Neuronal stem cell (in vitro differentiated cells): ENCODE data around the gene LARP4.

Experiments used
- DNase-seq: peaks from one replicate; pipeline ENCODE4 v3.0.0-alpha.2; 2013; ENCODE audit warnings: low spot score
- H2AFZ ChIP-seq: one replicate; pipeline ENCODE4 v1.6.1; 2013; ENCODE audit warnings: mild to moderate bottlenecking, low read length, inconsistent platforms
- H2AK5ac ChIP-seq: 2 replicates; pipeline ENCODE4 v1.6.1; 2013; ENCODE audit warnings: low read depth, mild to moderate bottlenecking, inconsistent platforms, low read length, moderate library complexity, mixed read lengths
- H2BK120ac ChIP-seq: 2 replicates; pipeline ENCODE4 v1.6.1; 2013; ENCODE audit warnings: low read depth, mild to moderate bottlenecking, inconsistent platforms, low read length, moderate library complexity, mixed read lengths
- H2BK12ac ChIP-seq: one replicate; pipeline ENCODE4 v1.6.1; 2013; ENCODE audit warnings: low read length, inconsistent platforms
- H2BK15ac ChIP-seq: 2 replicates; pipeline ENCODE4 v1.6.1; 2013; ENCODE audit warnings: mild to moderate bottlenecking, low read length, inconsistent platforms, mixed read lengths
- H2BK5ac ChIP-seq: one replicate; pipeline ENCODE4 v1.6.1; 2013; ENCODE audit warnings: inconsistent platforms, mild to moderate bottlenecking, low read length, moderate library complexity
- H3K14ac ChIP-seq: one replicate; pipeline ENCODE4 v1.6.1; 2013; ENCODE audit warnings: low read length, inconsistent platforms
- H3K18ac ChIP-seq: 2 replicates; pipeline ENCODE4 v1.6.1; 2013; ENCODE audit warnings: low read length, inconsistent platforms
- H3K23ac ChIP-seq: 2 replicates; pipeline ENCODE4 v1.6.1; 2013; ENCODE audit warnings: low read depth, mild to moderate bottlenecking, mixed read lengths, low read length, inconsistent platforms; ENCODE audit not compliant: poor library complexity
- H3K27ac ChIP-seq: replicated peaks from 3 replicates; pipeline ENCODE4 v1.5.1; 2013; ENCODE audit warnings: low read length, inconsistent platforms
- H3K27me3 ChIP-seq, 3 experiments: 2 replicates each; pipeline ENCODE4 v1.6.1; 2013; ENCODE audit warnings: low read length in 3 of 3, mild to moderate bottlenecking in 2 of 3, inconsistent platforms in 1 of 3, low read depth in 1 of 3, mixed read lengths in 1 of 3, moderate library complexity in 1 of 3; ENCODE audit not compliant: control insufficient read depth in 3 of 3, insufficient read depth in 3 of 3
- H3K36me3 ChIP-seq, 2 donors: replicated peaks in 1 of 2; 2 replicates each; pipeline ENCODE4 v1.6.1; 2013; ENCODE audit warnings: low read length in 2 of 2; ENCODE audit not compliant: control insufficient read depth in 2 of 2, insufficient read depth in 2 of 2
- H3K4ac ChIP-seq: 2 replicates; pipeline ENCODE4 v1.6.1; 2013; ENCODE audit warnings: inconsistent platforms, mild to moderate bottlenecking, low read length, moderate library complexity
- H3K4me1 ChIP-seq, 2 donors: 1 replicate in 1 of 2; 2 replicates in 1 of 2; pipeline ENCODE4 v1.6.1; 2013; ENCODE audit warnings: low read length in 2 of 2, low read depth in 1 of 2; ENCODE audit not compliant: control insufficient read depth in 2 of 2, insufficient read depth in 1 of 2
- H3K4me2 ChIP-seq: one replicate; pipeline ENCODE4 v1.6.1; 2013; ENCODE audit warnings: mild to moderate bottlenecking, low read length, inconsistent platforms; ENCODE audit not compliant: insufficient read depth, poor library complexity, severe bottlenecking
- H3K4me3 ChIP-seq, 2 donors: 2 replicates each; pipeline ENCODE4 v1.5.1; 2013; ENCODE audit warnings: low read length in 2 of 2, mild to moderate bottlenecking in 2 of 2, inconsistent platforms in 1 of 2, moderate library complexity in 1 of 2
- H3K79me1 ChIP-seq: one replicate; pipeline ENCODE4 v1.6.1; 2013; ENCODE audit warnings: low read depth, mild to moderate bottlenecking, inconsistent platforms, low read length, moderate library complexity
- H3K9ac ChIP-seq: one replicate; pipeline ENCODE4 v1.6.1; 2013; ENCODE audit warnings: mild to moderate bottlenecking, low read depth, low read length, inconsistent platforms; ENCODE audit not compliant: poor library complexity
- H3K9me3 ChIP-seq, 2 donors: replicated peaks in 1 of 2; 2 replicates each; pipeline versions ENCODE3 to v1.6.1; 2013; ENCODE audit warnings: low read length in 2 of 2, mild to moderate bottlenecking in 2 of 2, inconsistent platforms in 1 of 2, low read depth in 1 of 2, mixed read lengths in 1 of 2, moderate library complexity in 1 of 2; ENCODE audit not compliant: control insufficient read depth in 2 of 2, insufficient read depth in 1 of 2
- H4K8ac ChIP-seq: one replicate; pipeline ENCODE4 v1.6.1; 2013; ENCODE audit warnings: low read depth, mild to moderate bottlenecking, inconsistent platforms, low read length, moderate library complexity
- H4K91ac ChIP-seq: one replicate; pipeline ENCODE4 v1.6.1; 2013; ENCODE audit warnings: low read length, low read depth, mild to moderate bottlenecking, inconsistent platforms; ENCODE audit not compliant: poor library complexity
- WGBS, 2 donors: extraction: QIAGEN DNeasy Blood & Tissue Kit; methylation state at CpG; one replicate each; pipeline ENCODE4 v1.1.7; 2013; ENCODE audit warnings: missing lambda C conversion rate in 2 of 2, mixed read lengths in 1 of 2; ENCODE audit not compliant: insufficient read length in 2 of 2, insufficient replicate concordance in 1 of 2; ENCODE audit errors: extremely low coverage in 2 of 2; 5-methylcytosine and 5-hydroxymethylcytosine counted together

LARP4 gene

DNA sequence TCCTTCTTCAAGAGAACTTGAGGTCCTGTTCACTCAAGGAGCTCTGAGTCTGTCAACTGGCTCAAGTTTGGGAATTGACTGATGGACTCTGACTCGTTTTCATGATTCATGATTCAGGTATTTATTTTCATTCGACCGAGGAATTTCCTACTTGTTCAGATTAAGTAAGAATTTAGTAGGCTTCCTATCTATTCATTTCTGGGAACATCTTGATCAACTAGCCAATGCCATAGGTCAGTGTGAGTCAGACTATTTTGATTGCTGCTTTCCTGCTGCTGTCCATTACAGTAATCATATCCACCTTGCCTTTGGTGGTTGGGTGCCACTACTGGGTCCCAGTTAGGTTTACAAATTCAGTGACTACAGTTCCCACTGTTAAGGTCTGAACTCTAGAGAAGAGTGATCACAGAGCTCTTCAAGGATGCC, 10.4 kb upstream of the LARP4 start:
- no peak overlapping the region for H2BK5ac ChIP-seq
- H2BK12ac ChIP-seq = no peak overlapping the region
- H3K9ac ChIP-seq = no peak overlapping the region
- H3K27ac ChIP-seq = no peak overlapping the region
- H3K23ac ChIP-seq = no peak overlapping the region
- no peak overlapping the region for H4K91ac ChIP-seq
- no peaks in the 10 kb centered on the region for H3K9me3 ChIP-seq
- no peak overlapping the region for H2AK5ac ChIP-seq
- no peaks in the 10 kb centered on the region for H3K27me3 ChIP-seq
- no peak overlapping the region for H3K18ac ChIP-seq
- H4K8ac ChIP-seq = no peak overlapping the region
- H3K36me3 ChIP-seq = no peaks in the 10 kb centered on the region
- DNase-seq = no peak
- H2BK15ac ChIP-seq = no peak overlapping the region
- H3K4me3 ChIP-seq = no peak overlapping the region
- H2BK120ac ChIP-seq = no peak overlapping the region
- WGBS, 2 donors = no CpG with 5 or more reads among the region's 3 CpGs
- no peak overlapping the region for H3K4ac ChIP-seq
- H3K4me1 ChIP-seq = peaks cover 0 to 2% of the 10 kb centered on the region in 2 donors
- no peaks in the 10 kb centered on the region for H3K79me1 ChIP-seq
- H3K4me2 ChIP-seq = no peak overlapping the region
- no peak overlapping the region for H3K14ac ChIP-seq
- no peak overlapping the region for H2AFZ ChIP-seq

DNA sequence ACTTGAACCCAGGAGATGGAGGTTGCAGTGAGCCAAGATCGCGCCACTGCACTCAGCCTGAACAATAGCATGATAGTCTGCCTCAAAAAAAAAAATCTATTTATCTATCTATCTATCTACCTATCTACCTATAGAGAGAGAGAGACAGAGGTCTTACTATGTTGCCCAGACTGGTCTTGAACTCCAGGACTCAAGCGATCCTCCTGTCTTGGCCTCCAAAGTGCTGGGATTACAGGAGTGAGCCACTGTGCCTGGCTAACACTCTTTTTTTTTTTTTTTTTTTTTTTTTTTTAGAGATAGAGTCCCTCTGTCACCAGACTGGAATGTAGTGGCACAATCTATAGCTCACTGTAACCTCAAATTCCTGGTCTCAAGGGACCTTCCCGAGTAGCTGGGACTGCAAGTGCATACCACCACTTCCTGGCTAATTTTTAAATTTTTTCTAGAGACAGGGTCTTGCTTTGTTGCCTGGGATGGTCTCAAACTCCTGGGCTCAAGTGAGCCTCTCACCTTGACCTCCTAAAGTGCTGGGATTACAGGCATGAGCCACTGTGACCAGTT, 6.1 kb upstream of the LARP4 start:
- no peaks in the 10 kb centered on the region for H3K27me3 ChIP-seq
- H3K27ac ChIP-seq = no peak overlapping the region
- no peak overlapping the region for H3K14ac ChIP-seq
- H3K18ac ChIP-seq = no peak overlapping the region
- no peak overlapping the region for H2AK5ac ChIP-seq
- H3K9me3 ChIP-seq = no peaks in the 10 kb centered on the region
- H4K91ac ChIP-seq = no peak overlapping the region
- H3K4me1 ChIP-seq = no peaks in the 10 kb centered on the region
- H2AFZ ChIP-seq = no peak overlapping the region
- no peak overlapping the region for H3K4me3 ChIP-seq
- H2BK12ac ChIP-seq = no peak overlapping the region
- H2BK120ac ChIP-seq = no peak overlapping the region
- no peak overlapping the region for H3K23ac ChIP-seq
- no peaks in the 10 kb centered on the region for H3K79me1 ChIP-seq
- H4K8ac ChIP-seq = no peak overlapping the region
- H3K4me2 ChIP-seq = no peak overlapping the region
- no CpG with 5 or more reads among the region's 4 CpGs for WGBS, 2 donors
- DNase-seq = no peak
- no peak overlapping the region for H2BK15ac ChIP-seq
- no peaks in the 10 kb centered on the region for H3K36me3 ChIP-seq
- no peak overlapping the region for H2BK5ac ChIP-seq
- H3K9ac ChIP-seq = no peak overlapping the region
- no peak overlapping the region for H3K4ac ChIP-seq

DNA sequence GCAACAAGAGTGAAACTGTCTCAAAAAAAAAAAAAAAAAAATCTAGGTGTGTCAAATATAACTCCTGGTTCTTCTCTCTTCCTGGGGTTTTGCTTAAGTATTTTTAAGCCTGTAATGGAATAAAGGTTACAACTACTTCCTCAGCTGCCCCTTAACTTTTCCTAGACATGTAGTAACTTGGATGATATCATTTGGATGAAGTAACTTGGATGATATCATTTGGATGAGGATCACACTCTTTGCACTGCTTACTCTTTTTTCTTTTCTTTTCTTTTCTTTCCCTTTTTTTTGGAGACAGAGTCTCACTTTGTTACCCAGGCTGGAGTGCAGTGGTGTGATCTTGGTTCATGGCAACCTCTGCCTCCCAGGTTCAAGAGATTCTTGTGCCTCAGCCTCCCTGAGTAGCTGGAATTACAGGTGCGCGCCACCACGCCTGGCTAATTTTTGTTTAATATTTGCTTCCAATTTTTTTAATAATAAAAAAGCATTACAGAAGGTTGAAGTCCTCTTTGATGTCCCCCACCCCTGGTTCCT, 3.5 kb upstream of the LARP4 start:
- Histone ChIP-seq H3K9me3 (no peaks in the 10 kb centered on the region), H3K4ac (no peak overlapping the region), H2AK5ac (no peak overlapping the region), H3K14ac (no peak overlapping the region), H3K36me3 (no peaks in the 10 kb centered on the region), H4K91ac (no peak overlapping the region), H2BK120ac (no peak overlapping the region), H2BK15ac (no peak overlapping the region), H3K27me3 (no peaks in the 10 kb centered on the region), H3K79me1 (no peaks in the 10 kb centered on the region), H3K4me2 (no peak overlapping the region), H3K4me1 (no peaks in the 10 kb centered on the region), H4K8ac (no peak overlapping the region), H2BK5ac (no peak overlapping the region), H3K18ac (no peak overlapping the region), H3K23ac (no peak overlapping the region), H2AFZ (no peak overlapping the region), H2BK12ac (no peak overlapping the region), H3K9ac (no peak overlapping the region), H3K27ac (no peak overlapping the region), H3K4me3 (no peak overlapping the region)
- no CpG with 5 or more reads among the region's 3 CpGs for WGBS, 2 donors
- DNase-seq = no peak

DNA sequence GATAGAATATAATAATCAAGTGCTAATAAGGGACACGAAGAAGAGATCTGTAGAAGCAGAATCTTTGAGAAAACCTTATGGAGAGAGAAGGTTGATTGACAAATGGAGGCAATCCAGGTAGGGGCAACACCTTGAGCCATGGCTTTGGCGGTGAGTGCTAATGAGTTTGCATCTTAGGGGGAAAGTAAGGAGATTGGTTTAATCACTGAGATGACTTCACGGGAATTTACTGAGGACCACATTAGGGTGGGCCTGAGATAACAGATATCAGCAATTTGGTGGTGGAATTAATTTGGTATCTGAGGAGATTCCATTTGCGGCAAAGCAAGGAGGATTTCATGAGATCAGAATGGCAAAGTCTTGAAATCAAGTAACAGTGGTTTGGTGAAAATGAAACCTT, 1.8 kb upstream of the LARP4 start:
- no peaks in the 10 kb centered on the region for H3K27me3 ChIP-seq
- H2BK5ac ChIP-seq = no peak overlapping the region
- H3K36me3 ChIP-seq = peaks cover 0 to 4% of the 10 kb centered on the region in 2 donors
- no peaks in the 10 kb centered on the region for H3K9me3 ChIP-seq
- H4K91ac ChIP-seq = no peak overlapping the region
- H3K4ac ChIP-seq = no peak overlapping the region
- no peak overlapping the region for H2AFZ ChIP-seq
- H2AK5ac ChIP-seq = no peak overlapping the region
- H3K14ac ChIP-seq = no peak overlapping the region
- no peak overlapping the region for H3K4me2 ChIP-seq
- no peak overlapping the region for H3K27ac ChIP-seq
- no peaks in the 10 kb centered on the region for H3K79me1 ChIP-seq
- no peak overlapping the region for H3K4me3 ChIP-seq
- H2BK15ac ChIP-seq = no peak overlapping the region
- H3K4me1 ChIP-seq = peaks cover 0 to 6% of the 10 kb centered on the region in 2 donors
- H3K23ac ChIP-seq = no peak overlapping the region
- no peak overlapping the region for H2BK12ac ChIP-seq
- no peak overlapping the region for H3K9ac ChIP-seq
- no peak overlapping the region for H2BK120ac ChIP-seq
- WGBS, 2 donors = no CpG with 5 or more reads among the region's 4 CpGs
- H4K8ac ChIP-seq = no peak overlapping the region
- DNase-seq = no peak
- H3K18ac ChIP-seq = no peak overlapping the region
